DND-41 (cell line): ENCODE data around the gene MYOF.
"Not testable (repeated sequence)": the region's sequence is repeated elsewhere in the genome, so short reads cannot be mapped to it uniquely, and the experiment has no call there.

Experiments
- ATAC-seq: fragments of 200-7000 bp; cut with Tn5 transposase; 3 replicates; pipeline ENCODE4 v1.9.1; 2021; ENCODE audit warnings: low read depth; ENCODE audit not compliant: insufficient read depth
- DNase-seq: peaks from one replicate; pipeline ENCODE4 v3.0.0-alpha.2; 2020
- H2AFZ ChIP-seq: 2 replicates; pipeline ENCODE4 v1.6.0; 2012; ENCODE audit warnings: low read depth, low read length
- H3K27ac ChIP-seq: 2 replicates; pipeline ENCODE4 v1.5.1; 2012; ENCODE audit warnings: low read length, inconsistent platforms
- H3K27me3 ChIP-seq: fragments of 200-600 bp; sonication (generic); 2 replicates; pipeline ENCODE4 v1.6.0; 2012; ENCODE audit warnings: low read length, mild to moderate bottlenecking, inconsistent platforms; ENCODE audit not compliant: insufficient read depth, poor library complexity
- H3K36me3 ChIP-seq: 2 replicates; pipeline ENCODE4 v1.5.1; 2012; ENCODE audit warnings: low read length, inconsistent platforms; ENCODE audit not compliant: insufficient read depth
- H3K4me1 ChIP-seq: 2 replicates; pipeline ENCODE4 v1.5.1; 2012; ENCODE audit warnings: mild to moderate bottlenecking, low read length; ENCODE audit not compliant: insufficient read depth
- H3K4me2 ChIP-seq: 2 replicates; pipeline ENCODE4 v1.6.0; 2012; ENCODE audit warnings: mild to moderate bottlenecking, moderate library complexity, low read length, inconsistent platforms; ENCODE audit not compliant: insufficient read depth
- H3K4me3 ChIP-seq, 2 experiments: fragments of 200-600 bp in 1 of 2; shearing (Covaris generic) in 1 of 2; 2 replicates each; pipeline ENCODE4 v1.5.1; 2012 to 2016; ENCODE audit warnings: inconsistent platforms in 2 of 2, low read length in 2 of 2, mild to moderate bottlenecking in 2 of 2, low read depth in 1 of 2, moderate library complexity in 1 of 2
- H3K79me2 ChIP-seq: 2 replicates; pipeline ENCODE4 v1.6.0; 2012; ENCODE audit warnings: low read length, inconsistent platforms; ENCODE audit not compliant: insufficient read depth
- H3K9ac ChIP-seq: 2 replicates; pipeline ENCODE4 v1.6.0; 2012; ENCODE audit warnings: low read depth, mild to moderate bottlenecking, inconsistent platforms, low read length, moderate library complexity
- H3K9me3 ChIP-seq: 2 replicates; pipeline ENCODE4 v1.5.1; 2012; ENCODE audit warnings: low read length, moderate library complexity, mild to moderate bottlenecking, inconsistent platforms; ENCODE audit not compliant: insufficient read depth, severe bottlenecking
- H4K20me1 ChIP-seq: 2 replicates; pipeline ENCODE4 v1.6.0; 2012; ENCODE audit warnings: low read length; ENCODE audit not compliant: insufficient read depth
- EZH2 ChIP-seq: IDR thresholded peaks from 3 replicates; pipeline ENCODE4 v1.6.1; 2012; ENCODE audit warnings: borderline replicate concordance, low read depth, mild to moderate bottlenecking, moderate library complexity, low read length, inconsistent platforms; ENCODE audit not compliant: severe bottlenecking
- TF ChIP-seq, protein P1 (sequence below): IDR thresholded peaks from 2 replicates; pipeline ENCODE4 v1.5.1; 2012; ENCODE audit warnings: borderline replicate concordance, low read length, moderate library complexity, mild to moderate bottlenecking; ENCODE audit not compliant: poor library complexity, severe bottlenecking; ENCODE audit errors: extremely low read depth

MYOF gene

GRCh38 chr10:93319096-93319495, 163.0 kb downstream of the MYOF start:
- Histone ChIP-seq H3K36me3 (no peaks in the 10 kb centered on the region), H2AFZ (no peak overlapping the region), H3K4me3 (no peak overlapping the region), H3K27me3 (peaks cover 9% of the 10 kb centered on the region), H3K9me3 (no peaks in the 10 kb centered on the region), H3K4me1 (no peaks in the 10 kb centered on the region), H3K79me2 (no peaks in the 10 kb centered on the region), H3K27ac (no peak overlapping the region), H4K20me1 (no peaks in the 10 kb centered on the region), H3K9ac (no peak overlapping the region), H3K4me2 (no peak overlapping the region)
- ATAC-seq (no peak), DNase-seq (no peak)
- TF ChIP-seq EZH2 = no peak
- TF ChIP-seq, protein P1, sequence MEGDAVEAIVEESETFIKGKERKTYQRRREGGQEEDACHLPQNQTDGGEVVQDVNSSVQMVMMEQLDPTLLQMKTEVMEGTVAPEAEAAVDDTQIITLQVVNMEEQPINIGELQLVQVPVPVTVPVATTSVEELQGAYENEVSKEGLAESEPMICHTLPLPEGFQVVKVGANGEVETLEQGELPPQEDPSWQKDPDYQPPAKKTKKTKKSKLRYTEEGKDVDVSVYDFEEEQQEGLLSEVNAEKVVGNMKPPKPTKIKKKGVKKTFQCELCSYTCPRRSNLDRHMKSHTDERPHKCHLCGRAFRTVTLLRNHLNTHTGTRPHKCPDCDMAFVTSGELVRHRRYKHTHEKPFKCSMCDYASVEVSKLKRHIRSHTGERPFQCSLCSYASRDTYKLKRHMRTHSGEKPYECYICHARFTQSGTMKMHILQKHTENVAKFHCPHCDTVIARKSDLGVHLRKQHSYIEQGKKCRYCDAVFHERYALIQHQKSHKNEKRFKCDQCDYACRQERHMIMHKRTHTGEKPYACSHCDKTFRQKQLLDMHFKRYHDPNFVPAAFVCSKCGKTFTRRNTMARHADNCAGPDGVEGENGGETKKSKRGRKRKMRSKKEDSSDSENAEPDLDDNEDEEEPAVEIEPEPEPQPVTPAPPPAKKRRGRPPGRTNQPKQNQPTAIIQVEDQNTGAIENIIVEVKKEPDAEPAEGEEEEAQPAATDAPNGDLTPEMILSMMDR = no peak

DNA sequence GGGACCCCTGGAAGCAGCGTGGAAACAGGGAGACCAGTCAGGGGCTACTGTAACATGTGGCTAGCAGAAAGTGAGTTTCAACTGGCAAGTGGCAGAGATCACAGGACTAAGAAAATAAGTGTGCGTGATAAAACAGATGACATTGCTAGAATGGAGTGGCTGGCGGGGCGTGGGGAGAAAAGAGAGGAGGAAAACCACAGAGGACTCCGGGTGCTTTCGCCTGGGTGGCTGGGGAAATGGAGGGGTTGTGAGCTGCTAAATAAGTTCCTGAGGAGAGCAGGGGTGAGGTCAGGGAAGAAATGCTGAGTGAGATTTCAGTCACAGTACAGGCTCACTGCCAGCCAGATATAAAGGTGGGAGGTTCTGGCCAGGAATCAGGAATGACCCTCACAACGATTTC, 166.9 kb downstream of the MYOF start:
- H3K36me3 ChIP-seq = no peaks in the 10 kb centered on the region
- H3K27me3 ChIP-seq = no peaks in the 10 kb centered on the region
- no peak overlapping the region for H3K27ac ChIP-seq
- H3K9ac ChIP-seq = no peak overlapping the region
- H4K20me1 ChIP-seq = no peaks in the 10 kb centered on the region
- TF ChIP-seq EZH2 = no peak
- TF ChIP-seq, protein P1 = no peak
- DNase-seq = no peak
- no peak for ATAC-seq
- H3K4me3 ChIP-seq = no peak overlapping the region
- H3K9me3 ChIP-seq = no peaks in the 10 kb centered on the region
- H3K4me1 ChIP-seq = no peaks in the 10 kb centered on the region
- H2AFZ ChIP-seq = no peak overlapping the region
- H3K79me2 ChIP-seq = no peaks in the 10 kb centered on the region
- no peak overlapping the region for H3K4me2 ChIP-seq

- not testable (repeated sequence) for H3K27me3 ChIP-seq, DNase-seq, H2AFZ ChIP-seq, ATAC-seq, H3K9ac ChIP-seq, H3K4me3 ChIP-seq, H3K9me3 ChIP-seq, H3K4me1 ChIP-seq, H3K27ac ChIP-seq, H3K79me2 ChIP-seq, H3K4me2 ChIP-seq, H3K36me3 ChIP-seq, H4K20me1 ChIP-seq
Measured at GRCh38 chr10:93314656-93315055, 167.5 kb downstream of the MYOF start.

GRCh38 chr10:93313798-93314197, 168.3 kb downstream of the MYOF start:
- Histone ChIP-seq H3K27me3 (no peaks in the 10 kb centered on the region), H3K36me3 (no peaks in the 10 kb centered on the region), H3K4me3 (no peak overlapping the region), H3K27ac (no peak overlapping the region), H3K9me3 (no peaks in the 10 kb centered on the region), H3K9ac (no peak overlapping the region), H3K4me2 (no peak overlapping the region), H3K4me1 (no peaks in the 10 kb centered on the region), H2AFZ (no peak overlapping the region), H3K79me2 (no peaks in the 10 kb centered on the region), H4K20me1 (no peaks in the 10 kb centered on the region)
- TF ChIP-seq, protein P1 = no peak
- no peak for TF ChIP-seq EZH2
- ATAC-seq (no peak), DNase-seq (no peak)
